K562 (cell line): ENCODE data around the gene AP4E1. TPM values are rescaled to one million over a fixed set of nuclear protein-coding genes. Genes with fewer than 3 reads are reported as not detected.
A peak's percentile ranks its signal among the peaks of the same experiment; 100 is the strongest.

Source experiments
- ATAC-seq: fragments of 200-7000 bp; cut with Tn5 transposase; 3 replicates; pipeline ENCODE4 v1.9.1; 2020; ENCODE audit warnings: moderate library complexity
- BruUV-seq: library from RNA; stranded (reverse); fragments of 400-500 nt; replicated peaks from 2 replicates; lab custom pipeline; 2021; lab: Mats Ljungman, UMichigan
- CTCF ChIA-PET: fragments of 300-600 bp; formaldehyde crosslinking; extraction: SDS; loops from one replicate; lab custom pipeline; 2021; ENCODE audit warnings: low intra/inter-chr PET ratio; lab: Yijun Ruan, JAX
- POLR2A ChIA-PET: fragments of 300-600, 350-650 bp; sonication (Branson Sonifier 250); formaldehyde crosslinking; extraction: SDS; loops from one replicate; lab custom pipeline; 2021; ENCODE audit warnings: antibody characterized with exemption, inconsistent platforms; lab: Yijun Ruan, JAX
- DNase-seq, 4 experiments: peaks; one replicate each; pipeline versions ENCODE4 v3.0.0 to v3.0.0-alpha.2; 2011 to 2018; ENCODE audit warnings: low spot score in 3 of 4, mixed read lengths in 3 of 4; ENCODE audit errors: extremely low read depth in 1 of 4
- FAIRE-seq: peaks from 2 replicates; lab custom pipeline; 2011; peaks lifted over from hg19 to GRCh38; lab: Jason Lieb, UNC
- H2AFZ ChIP-seq: 2 replicates; pipeline ENCODE4 v1.6.0; 2011; ENCODE audit warnings: low read depth, low read length, control low read depth, inconsistent platforms
- H3K27ac ChIP-seq: fragments of 200-600 bp; 3 replicates; pipeline ENCODE4 v1.8.0; 2011; ENCODE audit warnings: low read depth, mild to moderate bottlenecking, control low read depth, inconsistent platforms, low read length, moderate library complexity, mixed read lengths; ENCODE audit errors: extremely low read depth
- H3K27me3 ChIP-seq, 2 experiments: fragments of 300-600 bp in 1 of 2; 2 replicates in 1 of 2; 3 replicates in 1 of 2; pipeline versions ENCODE4 v1.6.0 to v1.8.0; 2011; ENCODE audit warnings: inconsistent platforms in 2 of 2, low read length in 2 of 2, mild to moderate bottlenecking in 1 of 2, mixed read lengths in 1 of 2, moderate library complexity in 1 of 2; ENCODE audit not compliant: control insufficient read depth in 2 of 2, insufficient read depth in 2 of 2
- H3K36me3 ChIP-seq: fragments of 300-600 bp; 3 replicates; pipeline ENCODE4 v1.8.0; 2011; ENCODE audit warnings: mild to moderate bottlenecking, low read length, inconsistent platforms; ENCODE audit not compliant: control insufficient read depth, insufficient read depth
- H3K4me1 ChIP-seq, 2 experiments: fragments of 200-600 bp in 1 of 2; replicated peaks in 1 of 2; 2 replicates in 1 of 2; 3 replicates in 1 of 2; pipeline versions ENCODE4 v1.5.1 to v1.8.0; 2011; ENCODE audit warnings: inconsistent platforms in 2 of 2, low read length in 2 of 2, mild to moderate bottlenecking in 1 of 2, mixed read lengths in 1 of 2, moderate library complexity in 1 of 2; ENCODE audit not compliant: control insufficient read depth in 2 of 2, insufficient read depth in 2 of 2
- H3K4me2 ChIP-seq: 2 replicates; pipeline ENCODE4 v1.6.1; 2011; ENCODE audit warnings: low read length, control low read depth, inconsistent platforms, mixed read lengths; ENCODE audit not compliant: insufficient read depth
- H3K4me3 ChIP-seq: fragments of 200-600 bp; sonication (generic), shearing (Covaris generic); 2 replicates; pipeline ENCODE4 v1.5.1; 2016; ENCODE audit warnings: control low read depth, inconsistent platforms
- H3K79me2 ChIP-seq: fragments of 200-600 bp; 3 replicates; pipeline ENCODE4 v1.8.0; 2011; ENCODE audit warnings: low read length, inconsistent platforms; ENCODE audit not compliant: control insufficient read depth, insufficient read depth
- H3K9ac ChIP-seq, 2 experiments: 2 replicates each; pipeline versions ENCODE4 v1.6.0 to v1.6.1; 2011; ENCODE audit warnings: low read depth in 2 of 2, low read length in 2 of 2, control low read depth in 1 of 2, inconsistent platforms in 1 of 2, mild to moderate bottlenecking in 1 of 2, mixed read lengths in 1 of 2; ENCODE audit not compliant: insufficient read depth in 1 of 2
- H3K9me1 ChIP-seq: one replicate; pipeline ENCODE4 v1.6.0; 2011; ENCODE audit warnings: inconsistent platforms, mild to moderate bottlenecking, low read length, moderate library complexity; ENCODE audit not compliant: control insufficient read depth, insufficient read depth
- H3K9me3 ChIP-seq: replicated peaks from 2 replicates; pipeline ENCODE4 v1.5.1; 2011; ENCODE audit warnings: low read depth, low read length, inconsistent platforms; ENCODE audit not compliant: control insufficient read depth, insufficient read depth
- H4K20me1 ChIP-seq: replicated peaks from 2 replicates; pipeline ENCODE4 v1.6.1; 2011; ENCODE audit warnings: low read length, inconsistent platforms, mixed read lengths; ENCODE audit not compliant: control insufficient read depth, insufficient read depth
- CBX3 ChIP-seq, 2 experiments: IDR thresholded peaks; 1 replicate in 1 of 2; 2 replicates in 1 of 2; pipeline ENCODE4 v1.6.1; 2012; ENCODE audit warnings: inconsistent platforms in 2 of 2, low read length in 2 of 2, borderline replicate concordance in 1 of 2, control low read depth in 1 of 2
- CBX5 ChIP-seq: IDR thresholded peaks from 2 replicates; pipeline ENCODE4 v1.6.1; 2014; ENCODE audit warnings: low read depth, borderline replicate concordance
- CTBP1 ChIP-seq: fragments of 450-650 bp; IDR thresholded peaks from 2 replicates; pipeline ENCODE4 v1.6.1; 2016; ENCODE audit warnings: borderline replicate concordance
- HDAC6 ChIP-seq: IDR thresholded peaks from 2 replicates; pipeline ENCODE4 v1.6.1; 2012; ENCODE audit warnings: low read depth, mild to moderate bottlenecking, control low read depth, inconsistent platforms, low read length, moderate library complexity
- HLTF ChIP-seq: fragments of 450-650 bp; IDR thresholded peaks from 2 replicates; pipeline ENCODE4 v1.6.1; 2016
- KAT7 ChIP-seq: sonication (generic); formaldehyde crosslinking; IDR thresholded peaks from 2 replicates; pipeline ENCODE4 v1.8.0; 2022; ENCODE audit warnings: missing genetic modification reagents, mild to moderate bottlenecking, borderline replicate concordance
- NBN ChIP-seq: fragments of 450-650 bp; IDR thresholded peaks from 2 replicates; pipeline ENCODE4 v1.6.1; 2016; ENCODE audit warnings: low read depth, mild to moderate bottlenecking
- SMARCA5 ChIP-seq: fragments of 450-650 bp; IDR thresholded peaks from 2 replicates; pipeline ENCODE4 v1.6.1; 2016
- TRIM24 ChIP-seq, 2 experiments: fragments of 450-650 bp; IDR thresholded peaks; 2 replicates each; pipeline ENCODE4 v1.6.1; 2016
- TRIM28 ChIP-seq: fragments of 450-650 bp; IDR thresholded peaks from 2 replicates; pipeline ENCODE4 v1.6.1; 2017
- ZC3H8 ChIP-seq: fragments of 450-650 bp; IDR thresholded peaks from 2 replicates; pipeline ENCODE4 v1.6.1; 2017
- ZEB2 ChIP-seq: fragments of 450-650 bp; IDR thresholded peaks from 2 replicates; pipeline ENCODE4 v1.6.1; 2016
- ZNF280A ChIP-seq: fragments of 450-650 bp; IDR thresholded peaks from 2 replicates; pipeline ENCODE4 v1.6.1; 2018; ENCODE audit warnings: mild to moderate bottlenecking, low read depth; ENCODE audit not compliant: partially characterized antibody
- ZNF280B ChIP-seq: fragments of 250-450 bp; sonication (Bioruptor Pico); IDR thresholded peaks from 2 replicates; pipeline ENCODE4 v1.5.1; 2021; ENCODE audit warnings: mild to moderate bottlenecking
- ZNF766 ChIP-seq: fragments of 200-800 bp; sonication (Bioruptor generic); conservative IDR thresholded peaks from 2 replicates; pipeline ENCODE4 v1.6.1; 2016; ENCODE audit warnings: missing genetic modification characterization, missing compliant biosample characterization
- in situ Hi-C: fragments of 300-500 bp; cut with MboI; formaldehyde crosslinking; loops from 4 replicates; pipeline ENCODE4 v1.15.0; 2018; ENCODE audit warnings: inconsistent platforms, mixed read lengths
- intact Hi-C: fragments of 100-400 bp; cut with micrococcal nuclease; formaldehyde crosslinking; loops from 2 replicates; pipeline ENCODE4 v1.14.2; 2022
- polyA plus RNA-seq, 8 experiments: library from polyadenylated mRNA; depleted of rRNA in 4 of 8; stranded (reverse) in 5 of 8; unstranded in 3 of 8; fragments of >200 nt; fragmentation: Nextera tagmentation in 2 of 8; fragmentation: Illumina TruSeq in 1 of 8; extraction: Ambion mirVana in 2 of 8; extraction: Trizol in 1 of 8; gene quantifications; 2 replicates each; pipeline versions ENCODE4 v1.2.1 to v1.2.3, GENCODE V29; 2011 to 2014; ENCODE audit warnings: inconsistent platforms in 1 of 8, missing spikeins in 1 of 8
- total RNA-seq, 7 experiments: library from RNA; depleted of rRNA in 6 of 7; stranded (reverse); fragments of >200 nt in 6 of 7; fragmentation: Illumina TruSeq in 2 of 7; extraction: Trizol in 2 of 7; gene quantifications; 2 replicates each; pipeline versions ENCODE4 v1.2.1 to v1.2.3, GENCODE V29; 2011 to 2021; ENCODE audit warnings: low replicate concordance in 1 of 7
- TF ChIP-seq, protein P1 (sequence below): fragments of 250-450 bp; sonication (Bioruptor Pico); IDR thresholded peaks from 2 replicates; pipeline ENCODE4 v1.8.0; 2022; ENCODE audit warnings: inconsistent platforms, mild to moderate bottlenecking, moderate library complexity, borderline replicate concordance

The AP4E1 gene
- total and polyA plus RNA-seq, 9 of the 15 experiments (the other 6 are each of a cell fraction or from before 2014, with no cell fraction given) = 1.3 to 11.5 (median 4.4) TPM

DNA sequence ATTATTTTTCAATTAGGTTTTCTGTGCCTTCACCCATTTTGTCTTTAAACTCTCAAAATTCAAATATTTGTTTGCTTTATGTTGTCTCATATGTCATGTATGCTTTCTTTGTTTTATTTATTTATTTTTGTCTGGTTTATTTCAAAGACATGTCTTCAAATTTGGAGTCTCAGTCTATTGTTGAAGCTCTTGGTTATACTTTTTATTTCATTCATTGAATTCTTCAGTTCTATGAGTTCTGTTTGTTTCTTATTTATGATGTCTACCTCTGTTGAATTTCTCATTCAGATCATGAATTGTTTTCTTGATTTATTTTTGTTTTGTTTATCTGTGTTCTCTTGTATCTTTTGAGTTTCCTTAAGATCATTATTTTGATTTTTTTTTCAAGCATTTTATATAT lies 55.6 kb downstream of the AP4E1 start:
- intact Hi-C loops = no loop called here
- Histone ChIP-seq H4K20me1 (no peaks in the 10 kb centered on the region), H2AFZ (no peak overlapping the region), H3K4me2 (no peak overlapping the region), H3K9me1 (no peaks in the 10 kb centered on the region), H3K9me3 (peaks cover 12% of the 10 kb centered on the region), H3K27me3 (no peaks in the 10 kb centered on the region), H3K36me3 (peaks cover 17% of the 10 kb centered on the region; the same call in 2 of the 3 replicates), H3K79me2 (no peaks in the 10 kb centered on the region), H3K4me3 (no peak overlapping the region), H3K4me1 (no peaks in the 10 kb centered on the region), H3K9ac (no peak overlapping the region), H3K27ac (no peak overlapping the region)
- ChIA-PET CTCF (no interaction called here), POLR2A (no interaction called here)
- DNase-seq (no peak), FAIRE-seq (no peak), ATAC-seq (no peak)
- no TSS peak for BruUV-seq
- in situ Hi-C loops = no loop called here
- TF ChIP-seq CBX3 (IDR thresholded peaks at IDR 0.05; ENCODE audit: borderline replicate concordance in 1 of 2, low read length in 2 of 2) (peak in 1 of 2 experiments; percentile 86; a peak in 2 of 3 replicates), ZC3H8 (0 out of 2 replicates have a peak, but pooled peaks have one; percentile 20), ZNF766 (peak; percentile 92), TRIM24 (IDR thresholded peaks at IDR 0.05) (peak in 1 of 2 experiments; percentile 66; a peak in 2 of 4 replicates), ZEB2 (peak; percentile 73), ZNF280B (peak; percentile 87; the same call in 1 of the 2 replicates), HLTF (peak; percentile 87; the same call in 1 of the 2 replicates), KAT7 (CRISPR knock-in tag) (no peak), ZNF280A (peak; percentile 88), NBN (0 out of 2 replicates have a peak, but pooled peaks have one; percentile 31), CTBP1 (no peak), CBX5 (0 out of 2 replicates have a peak, but pooled peaks have one; percentile 35), SMARCA5 (0 out of 2 replicates have a peak, but pooled peaks have one; percentile 44), TRIM28 (peak; percentile 97), HDAC6 (no peak)
- TF ChIP-seq, protein P1, sequence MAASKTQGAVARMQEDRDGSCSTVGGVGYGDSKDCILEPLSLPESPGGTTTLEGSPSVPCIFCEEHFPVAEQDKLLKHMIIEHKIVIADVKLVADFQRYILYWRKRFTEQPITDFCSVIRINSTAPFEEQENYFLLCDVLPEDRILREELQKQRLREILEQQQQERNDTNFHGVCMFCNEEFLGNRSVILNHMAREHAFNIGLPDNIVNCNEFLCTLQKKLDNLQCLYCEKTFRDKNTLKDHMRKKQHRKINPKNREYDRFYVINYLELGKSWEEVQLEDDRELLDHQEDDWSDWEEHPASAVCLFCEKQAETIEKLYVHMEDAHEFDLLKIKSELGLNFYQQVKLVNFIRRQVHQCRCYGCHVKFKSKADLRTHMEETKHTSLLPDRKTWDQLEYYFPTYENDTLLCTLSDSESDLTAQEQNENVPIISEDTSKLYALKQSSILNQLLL (CRISPR knock-in tag) = no peak
